NCI-H82 treated with DMSO at 0.1 percent for 48 hours (cell line): ENCODE measurements around the gene OR3A2.
"Not testable (repeated sequence)": the region's sequence is repeated elsewhere in the genome, so short reads cannot be mapped to it uniquely, and the experiment has no call there.

Experiments
- DNase-seq: peaks from one replicate; lab custom pipeline; 2025; ENCODE audit not compliant: unreplicated experiment; lab: John Stamatoyannopoulos, UW

Gene OR3A2

GRCh38 chr17:3385869-3386816 is at the start of gene OR3A2:
OR3A2 (minus strand) TSS chr17:3386308.
- no peak for DNase-seq

- DNase-seq: no peak
These were observed 47.6 kb upstream of the OR3A2 start, which contains the start of gene OR1E2 for GRCh38 chr17:3433741-3434140. OR1E2 (minus strand) TSS chr17:3433841; CDS start chr17:3433841, 0 bp downstream.

GRCh38 chr17:3433215-3433614 is 47.1 kb upstream of the OR3A2 start:
- not testable (repeated sequence) for DNase-seq

- no peak for DNase-seq
These were observed 32.1 kb upstream of the OR3A2 start for GRCh38 chr17:3418222-3418621.

- no peak for DNase-seq
These were observed 29.5 kb upstream of the OR3A2 start for GRCh38 chr17:3415610-3416009.

- not testable (repeated sequence) for DNase-seq
These were observed 26.1 kb upstream of the OR3A2 start for GRCh38 chr17:3412216-3412615.

- DNase-seq: no peak
These were observed 25.0 kb upstream of the OR3A2 start, which contains the start of gene OR3A3 for GRCh38 chr17:3411070-3411469. OR3A3 (plus strand) TSS chr17:3411370.

- DNase-seq: not testable (repeated sequence)
These were observed 17.7 kb upstream of the OR3A2 start for GRCh38 chr17:3403856-3404255.

GRCh38 chr17:3401786-3402185 is 15.7 kb upstream of the OR3A2 start:
- DNase-seq: no peak

- no peak for DNase-seq
These were observed 13.9 kb upstream of the OR3A2 start for GRCh38 chr17:3400055-3400454.

- no peak for DNase-seq
These were observed 12.2 kb upstream of the OR3A2 start, which contains the start of gene OR1E1 for GRCh38 chr17:3398310-3398709. OR1E1 (minus strand) TSS chr17:3398410; CDS start chr17:3398410, 0 bp downstream.

GRCh38 chr17:3397801-3398200 is 11.7 kb upstream of the OR3A2 start:
- not testable (repeated sequence) for DNase-seq

GRCh38 chr17:3389791-3390190 is 3.7 kb upstream of the OR3A2 start:
- DNase-seq: no peak

GRCh38 chr17:3381957-3382356 is 4.2 kb downstream of the OR3A2 start:
- DNase-seq: no peak

GRCh38 chr17:3378321-3378720 is 7.8 kb downstream of the OR3A2 start:
- no peak for DNase-seq

- not testable (repeated sequence) for DNase-seq
These were observed 14.9 kb downstream of the OR3A2 start for GRCh38 chr17:3371167-3371566.

GRCh38 chr17:3342782-3343181 is 43.3 kb downstream of the OR3A2 start:
- not testable (repeated sequence) for DNase-seq

GRCh38 chr17:3335876-3336275 is 50.2 kb downstream of the OR3A2 start:
- DNase-seq: no peak

GRCh38 chr17:3318336-3318735 is 67.8 kb downstream of the OR3A2 start:
- DNase-seq: no peak

- no peak for DNase-seq
These were observed 69.3 kb downstream of the OR3A2 start for GRCh38 chr17:3316836-3317235.

GRCh38 chr17:3308603-3309002 is 77.5 kb downstream of the OR3A2 start:
- no peak for DNase-seq

GRCh38 chr17:3298260-3298659 is 87.8 kb downstream of the OR3A2 start, which contains the start of gene OR3A1:
OR3A1 (minus strand) TSS chr17:3298360; CDS start chr17:3292582, 5,778 bp downstream.
- DNase-seq: no peak
